ENCODE measurements around the gene SCTR. TPM values are rescaled to one million over a fixed set of nuclear protein-coding genes. Genes with fewer than 3 reads are reported as not detected.

SCTR gene
- polyA plus RNA-seq, 3 donors = not detected

- Mint-ChIP-seq H3K9me3 (no peaks in the 10 kb centered on the region), H3K4me3 (no peak overlapping the region), H3K4me1 (peaks cover under 1% of the 10 kb centered on the region), H3K27me3 (ENCODE audit: low read depth in 3 of 3) (peaks cover 7 to 14% (median 9%) of the 10 kb centered on the region in 3 donors), H3K36me3 (no peaks in the 10 kb centered on the region), H3K27ac (no peak overlapping the region)
- Histone ChIP-seq H3K4me1 (ENCODE audit: control insufficient read depth in 1 of 2, insufficient read depth in 2 of 2, low read length in 2 of 2) (no peaks in the 10 kb centered on the region), H3K27me3 (ENCODE audit: control insufficient read depth in 2 of 2, insufficient read depth in 2 of 2, low read length in 2 of 2) (no peaks in the 10 kb centered on the region), H3K9ac (ENCODE audit: insufficient read depth, low read length, poor library complexity, severe bottlenecking) (no peak overlapping the region), H4K20me1 (ENCODE audit: insufficient read depth, low read length) (no peaks in the 10 kb centered on the region), H3K9me3 (replicated peaks in 1 of 2; ENCODE audit: control insufficient read depth in 1 of 2, insufficient read depth in 1 of 2, low read length in 2 of 2) (no peaks in the 10 kb centered on the region), H2AFZ (ENCODE audit: insufficient read depth, low read depth, low read length, poor library complexity, severe bottlenecking) (no peak overlapping the region), H3K27ac (ENCODE audit: low read depth in 1 of 2, low read length in 2 of 2) (no peak overlapping the region), H3K4me3 (replicated peaks in 1 of 3; ENCODE audit: low read depth in 2 of 3, low read length in 3 of 3) (no peak overlapping the region), H3K36me3 (replicated peaks in 1 of 2; ENCODE audit: control insufficient read depth in 1 of 2, insufficient read depth in 2 of 2, low read length in 2 of 2) (no peaks in the 10 kb centered on the region), H3K4me2 (replicated peaks; ENCODE audit: extremely low read depth, low read length, poor library complexity, severe bottlenecking) (no peak overlapping the region), H3K79me2 (ENCODE audit: insufficient read depth, low read length) (no peaks in the 10 kb centered on the region)
- 94% methylated on average over 20 of the region's 24 CpGs for WGBS (ENCODE audit: insufficient coverage)
- TF ChIP-seq CTCF (IDR thresholded peaks at IDR 0.05) = no peak
- no peak for DNase-seq
- intact Hi-C loops (cut with micrococcal nuclease) = no loop called here
Observed at GRCh38 chr2:119488245-119489214, 35.8 kb downstream of the SCTR start.

GRCh38 chr2:119487434-119488244 is 36.6 kb downstream of the SCTR start:
- Histone ChIP-seq H3K79me2 (ENCODE audit: insufficient read depth, low read length) (no peaks in the 10 kb centered on the region), H3K9ac (ENCODE audit: insufficient read depth, low read length, poor library complexity, severe bottlenecking) (no peak overlapping the region), H2AFZ (ENCODE audit: insufficient read depth, low read depth, low read length, poor library complexity, severe bottlenecking) (no peak overlapping the region), H3K4me2 (replicated peaks; ENCODE audit: extremely low read depth, low read length, poor library complexity, severe bottlenecking) (no peak overlapping the region), H3K27me3 (ENCODE audit: control insufficient read depth in 2 of 2, insufficient read depth in 2 of 2, low read length in 2 of 2) (no peaks in the 10 kb centered on the region), H3K4me3 (replicated peaks in 1 of 3; ENCODE audit: low read depth in 2 of 3, low read length in 3 of 3) (no peak overlapping the region), H3K4me1 (ENCODE audit: control insufficient read depth in 1 of 2, insufficient read depth in 2 of 2, low read length in 2 of 2) (no peaks in the 10 kb centered on the region), H4K20me1 (ENCODE audit: insufficient read depth, low read length) (no peaks in the 10 kb centered on the region), H3K9me3 (replicated peaks in 1 of 2; ENCODE audit: control insufficient read depth in 1 of 2, insufficient read depth in 1 of 2, low read length in 2 of 2) (no peaks in the 10 kb centered on the region), H3K27ac (ENCODE audit: low read depth in 1 of 2, low read length in 2 of 2) (no peak overlapping the region), H3K36me3 (replicated peaks in 1 of 2; ENCODE audit: control insufficient read depth in 1 of 2, insufficient read depth in 2 of 2, low read length in 2 of 2) (no peaks in the 10 kb centered on the region)
- 34% methylated on average over 3 of the region's 9 CpGs for WGBS (ENCODE audit: insufficient coverage)
- no peak for TF ChIP-seq CTCF (IDR thresholded peaks at IDR 0.05)
- no peak overlapping the region for H3K4me3 Mint-ChIP-seq
- DNase-seq = no peak
- no peaks in the 10 kb centered on the region for H3K9me3 Mint-ChIP-seq
- H3K4me1 Mint-ChIP-seq = peaks cover 8% of the 10 kb centered on the region
- H3K27ac Mint-ChIP-seq = no peak overlapping the region
- peaks cover 7 to 10% (median 9%) of the 10 kb centered on the region in 3 donors for H3K27me3 Mint-ChIP-seq (ENCODE audit: low read depth in 3 of 3)
- intact Hi-C loops (cut with micrococcal nuclease) = no loop called here
- H3K36me3 Mint-ChIP-seq = no peaks in the 10 kb centered on the region

Measured in CD14-positive monocyte (primary cell).